K562 (cell line): ENCODE data around the gene KLRB1. TPM values are rescaled to one million over a fixed set of nuclear protein-coding genes. Genes with fewer than 3 reads are reported as not detected.

Experiments
- AFF4 ChIP-seq: sonication (generic); formaldehyde crosslinking; IDR thresholded peaks from 2 replicates; pipeline ENCODE4 v1.8.0; 2023; ENCODE audit warnings: mild to moderate bottlenecking, missing genetic modification reagents
- ARID1B ChIP-seq: fragments of 450-650 bp; IDR thresholded peaks from 2 replicates; pipeline ENCODE4 v1.6.1; 2016; ENCODE audit warnings: antibody characterized with exemption, mild to moderate bottlenecking, inconsistent platforms
- BRD4 ChIP-seq: fragments of 200-600 bp; sonication (generic); IDR thresholded peaks from 2 replicates; pipeline ENCODE4 v1.6.1; 2017; ENCODE audit warnings: inconsistent platforms
- CREB3 ChIP-seq: fragments of 450-650 bp; conservative IDR thresholded peaks from 2 replicates; pipeline ENCODE4 v1.6.1; 2016; ENCODE audit warnings: missing genetic modification characterization, low read depth, mild to moderate bottlenecking, missing compliant biosample characterization, moderate library complexity
- E2F4 ChIP-seq: sonication (generic); formaldehyde crosslinking; IDR thresholded peaks from 2 replicates; pipeline ENCODE4 v1.8.0; 2022; ENCODE audit warnings: mild to moderate bottlenecking, low read depth, missing genetic modification reagents
- FOXA3 ChIP-seq, 2 experiments: fragments of 450-650 bp in 1 of 2; sonication (generic) in 1 of 2; formaldehyde crosslinking; IDR thresholded peaks in 1 of 2; conservative IDR thresholded peaks in 1 of 2; 2 replicates each; pipeline versions ENCODE4 v1.4.0 to v1.8.0; 2020 to 2022; ENCODE audit warnings: mild to moderate bottlenecking in 2 of 2, missing genetic modification reagents in 1 of 2
- HNRNPH1 ChIP-seq: fragments of 200-400 bp; formaldehyde crosslinking; optimal IDR thresholded peaks from 2 replicates; pipeline ENCODE3; 2017; ENCODE audit warnings: low read depth, mild to moderate bottlenecking, low read length, moderate library complexity
- KAT8 ChIP-seq: fragments of 450-650 bp; IDR thresholded peaks from 2 replicates; pipeline ENCODE4 v1.6.1; 2016; ENCODE audit warnings: low read depth, mild to moderate bottlenecking
- KDM1A ChIP-seq, 2 experiments: fragments of 450-650 bp; IDR thresholded peaks; 2 replicates each; pipeline ENCODE4 v1.6.1; 2016; ENCODE audit warnings: mild to moderate bottlenecking in 2 of 2
- PYGO2 ChIP-seq: fragments of 450-650 bp; IDR thresholded peaks from 2 replicates; pipeline ENCODE4 v1.6.1; 2016; ENCODE audit warnings: mild to moderate bottlenecking, missing genetic modification characterization, moderate library complexity, missing compliant biosample characterization
- RBM15 ChIP-seq: fragments of 200-400 bp; formaldehyde crosslinking; IDR thresholded peaks from 2 replicates; pipeline ENCODE4 v1.6.1; 2018; ENCODE audit warnings: mild to moderate bottlenecking, low read length, moderate library complexity; ENCODE audit not compliant: insufficient read depth
- SIN3B ChIP-seq: fragments of 450-650 bp; IDR thresholded peaks from 2 replicates; pipeline ENCODE4 v1.6.1; 2017; ENCODE audit warnings: low read depth, mild to moderate bottlenecking, moderate library complexity
- SRF ChIP-seq, 2 experiments: fragments of 250-450, 450-650 bp in 1 of 2; sonication (Bioruptor Pico) in 1 of 2; sonication (generic) in 1 of 2; formaldehyde crosslinking; IDR thresholded peaks; 2 replicates each; pipeline versions ENCODE4 v1.5.0 to v1.5.1; 2020 to 2022; ENCODE audit warnings: mild to moderate bottlenecking in 1 of 2, missing genetic modification reagents in 1 of 2
- STAG1 ChIP-seq: sonication (generic); formaldehyde crosslinking; IDR thresholded peaks from 2 replicates; pipeline ENCODE4 v1.5.0; 2020; ENCODE audit warnings: missing genetic modification reagents, borderline replicate concordance
- ZBTB7A ChIP-seq: IDR thresholded peaks from 2 replicates; pipeline ENCODE4 v1.6.1; 2011; ENCODE audit warnings: low read depth, mild to moderate bottlenecking, low read length, moderate library complexity, borderline replicate concordance; ENCODE audit not compliant: control insufficient read depth
- ZC3H8 ChIP-seq: fragments of 450-650 bp; IDR thresholded peaks from 2 replicates; pipeline ENCODE4 v1.6.1; 2017
- ZNF184 ChIP-seq: sonication (generic); formaldehyde crosslinking; IDR thresholded peaks from 2 replicates; pipeline ENCODE4 v1.5.0; 2020; ENCODE audit warnings: missing genetic modification reagents
- ZNF277 ChIP-seq: fragments of 250-450 bp; sonication (Bioruptor Pico); IDR thresholded peaks from 2 replicates; pipeline ENCODE4 v1.8.0; 2022; ENCODE audit warnings: inconsistent platforms, mild to moderate bottlenecking, moderate library complexity, borderline replicate concordance
- ZNF316 ChIP-seq: fragments of 450-650 bp; IDR thresholded peaks from 2 replicates; pipeline ENCODE4 v1.6.1; 2016
- ZNF384 ChIP-seq: IDR thresholded peaks from 2 replicates; pipeline ENCODE4 v1.6.1; 2012; ENCODE audit warnings: low read depth, low read length, improper control_type of control experiment
- ZNF766 ChIP-seq: fragments of 200-800 bp; sonication (Bioruptor generic); conservative IDR thresholded peaks from 2 replicates; pipeline ENCODE4 v1.6.1; 2016; ENCODE audit warnings: missing genetic modification characterization, missing compliant biosample characterization
- ZNF830 ChIP-seq: fragments of 250-450 bp; sonication (Bioruptor Pico); IDR thresholded peaks from 2 replicates; pipeline ENCODE4 v1.5.0; 2021; ENCODE audit warnings: mild to moderate bottlenecking
- polyA plus RNA-seq, 8 experiments: library from polyadenylated mRNA; depleted of rRNA in 4 of 8; stranded (reverse) in 5 of 8; unstranded in 3 of 8; fragments of >200 nt; fragmentation: Nextera tagmentation in 2 of 8; fragmentation: Illumina TruSeq in 1 of 8; extraction: Ambion mirVana in 2 of 8; extraction: Trizol in 1 of 8; gene quantifications; 2 replicates each; pipeline versions ENCODE4 v1.2.1 to v1.2.3, GENCODE V29; 2011 to 2014; ENCODE audit warnings: inconsistent platforms in 1 of 8, missing spikeins in 1 of 8
- total RNA-seq, 7 experiments: library from RNA; depleted of rRNA in 6 of 7; stranded (reverse); fragments of >200 nt in 6 of 7; fragmentation: Illumina TruSeq in 2 of 7; extraction: Trizol in 2 of 7; gene quantifications; 2 replicates each; pipeline versions ENCODE4 v1.2.1 to v1.2.3, GENCODE V29; 2011 to 2021; ENCODE audit warnings: low replicate concordance in 1 of 7

Gene KLRB1
- total and polyA plus RNA-seq, 9 of the 15 experiments (the other 6 are each of a cell fraction or from before 2014, with no cell fraction given): not detected

- no peak for TF ChIP-seq ZC3H8
- peak; percentile 58 to 81 for TF ChIP-seq KDM1A (IDR thresholded peaks at IDR 0.05)
- peak; percentile 83 for TF ChIP-seq ZNF316
- TF ChIP-seq ZNF184 (CRISPR knock-in tag): no peak
- TF ChIP-seq ZNF277 (CRISPR knock-in tag): no peak
- no peak for TF ChIP-seq E2F4
- TF ChIP-seq ZNF766 (CRISPR knock-in tag): no peak
- TF ChIP-seq ZBTB7A: no peak
- TF ChIP-seq SIN3B: no peak
- TF ChIP-seq STAG1 (CRISPR knock-in tag): no peak
- peak; percentile 33 to 83; a peak in 1 of 4 replicates for TF ChIP-seq FOXA3 (CRISPR knock-in tag; conservative IDR thresholded peaks at IDR 0.05 in 1 of 2, IDR thresholded peaks at IDR 0.05 in 1 of 2)
- TF ChIP-seq BRD4: no peak
- no peak for TF ChIP-seq AFF4 (CRISPR knock-in tag)
- TF ChIP-seq ARID1B: peak; percentile 42; the same call in 1 of the 2 replicates
- TF ChIP-seq RBM15: no peak
- no peak for TF ChIP-seq PYGO2 (tag)
- peak in 1 of 2 experiments; percentile 91; a peak in 2 of 4 replicates for TF ChIP-seq SRF (CRISPR knock-in tag; IDR thresholded peaks at IDR 0.05)
- TF ChIP-seq CREB3 (tag): no peak
- TF ChIP-seq HNRNPH1: no peak
- no peak for TF ChIP-seq ZNF384
- TF ChIP-seq ZNF830: no peak
- TF ChIP-seq KAT8: no peak
These were observed 19.6 kb downstream of the KLRB1 start (continued) for GRCh38 chr12:9587987-9588600.
